ENCODE measurements around the gene CACNA1D. TPM values are rescaled to one million over a fixed set of nuclear protein-coding genes. Genes with fewer than 3 reads are reported as not detected.

Gene CACNA1D
- total and polyA plus RNA-seq, 9 of the 15 experiments (the other 6 are each of a cell fraction or from before 2014, with no cell fraction given): 0.29 TPM; not detected in 8

DNA sequence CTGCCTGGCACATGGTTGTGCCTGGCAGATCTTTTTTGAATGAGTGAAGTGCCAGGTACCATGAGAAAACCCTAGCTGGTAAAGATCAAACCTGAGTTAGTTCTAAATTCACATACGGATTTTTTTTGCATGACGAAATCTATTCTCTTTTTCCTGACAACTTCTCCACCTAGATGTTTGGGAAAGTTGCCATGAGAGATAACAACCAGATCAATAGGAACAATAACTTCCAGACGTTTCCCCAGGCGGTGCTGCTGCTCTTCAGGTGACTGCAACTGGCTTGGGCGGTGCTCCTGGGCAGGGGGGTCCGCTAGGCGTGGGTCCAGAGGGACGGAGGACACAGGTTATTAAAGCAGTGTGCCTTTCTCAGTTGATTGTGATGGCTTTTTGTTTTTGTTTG, 280.0 kb downstream of the CACNA1D start:
- Histone ChIP-seq H3K27ac (ENCODE audit: extremely low read depth, low read depth, low read length) (no peak overlapping the region), H3K9me3 (replicated peaks; ENCODE audit: control insufficient read depth, insufficient read depth, low read depth, low read length) (no peaks in the 10 kb centered on the region), H3K4me1 (replicated peaks in 1 of 2; ENCODE audit: control insufficient read depth in 2 of 2, insufficient read depth in 2 of 2, low read length in 2 of 2) (no peaks in the 10 kb centered on the region), H3K4me2 (ENCODE audit: insufficient read depth, low read length) (no peak overlapping the region), H2AFZ (ENCODE audit: low read depth, low read length) (no peak overlapping the region), H3K9ac (ENCODE audit: insufficient read depth in 1 of 2, low read depth in 2 of 2, low read length in 2 of 2) (no peak overlapping the region), H3K36me3 (ENCODE audit: control insufficient read depth, insufficient read depth, low read length) (no peaks in the 10 kb centered on the region), H3K27me3 (ENCODE audit: control insufficient read depth in 2 of 2, insufficient read depth in 2 of 2, low read length in 2 of 2) (peaks cover 0 to 35% of the 10 kb centered on the region in 2 experiments; a peak in 2 of 5 replicates), H3K9me1 (ENCODE audit: control insufficient read depth, insufficient read depth, low read length) (peaks cover 2% of the 10 kb centered on the region), H4K20me1 (replicated peaks; ENCODE audit: control insufficient read depth, insufficient read depth, low read length) (no peaks in the 10 kb centered on the region), H3K79me2 (ENCODE audit: control insufficient read depth, insufficient read depth, low read length) (no peaks in the 10 kb centered on the region), H3K4me3 (no peak overlapping the region)
- DNase-seq (ENCODE audit: extremely low read depth in 1 of 4, low spot score in 3 of 4): no peak
- BruUV-seq (replicated peaks): no TSS peak
- POLR2A ChIA-PET: no interaction called here
- WGBS (ENCODE audit: insufficient coverage, low coverage, missing lambda C conversion rate): 0% methylated on average over 8 of the region's 8 CpGs
- in situ Hi-C loops (cut with MboI): no loop called here
- TF ChIP-seq SAP30 (IDR thresholded peaks at IDR 0.05; ENCODE audit: borderline replicate concordance, insufficient read depth, low read depth, low read length, poor library complexity, severe bottlenecking) (no peak), MTA3 (IDR thresholded peaks at IDR 0.05; ENCODE audit: borderline replicate concordance) (no peak), E2F3 (CRISPR knock-in tag; IDR thresholded peaks at IDR 0.05) (no peak)
- TF ChIP-seq, protein P1, sequence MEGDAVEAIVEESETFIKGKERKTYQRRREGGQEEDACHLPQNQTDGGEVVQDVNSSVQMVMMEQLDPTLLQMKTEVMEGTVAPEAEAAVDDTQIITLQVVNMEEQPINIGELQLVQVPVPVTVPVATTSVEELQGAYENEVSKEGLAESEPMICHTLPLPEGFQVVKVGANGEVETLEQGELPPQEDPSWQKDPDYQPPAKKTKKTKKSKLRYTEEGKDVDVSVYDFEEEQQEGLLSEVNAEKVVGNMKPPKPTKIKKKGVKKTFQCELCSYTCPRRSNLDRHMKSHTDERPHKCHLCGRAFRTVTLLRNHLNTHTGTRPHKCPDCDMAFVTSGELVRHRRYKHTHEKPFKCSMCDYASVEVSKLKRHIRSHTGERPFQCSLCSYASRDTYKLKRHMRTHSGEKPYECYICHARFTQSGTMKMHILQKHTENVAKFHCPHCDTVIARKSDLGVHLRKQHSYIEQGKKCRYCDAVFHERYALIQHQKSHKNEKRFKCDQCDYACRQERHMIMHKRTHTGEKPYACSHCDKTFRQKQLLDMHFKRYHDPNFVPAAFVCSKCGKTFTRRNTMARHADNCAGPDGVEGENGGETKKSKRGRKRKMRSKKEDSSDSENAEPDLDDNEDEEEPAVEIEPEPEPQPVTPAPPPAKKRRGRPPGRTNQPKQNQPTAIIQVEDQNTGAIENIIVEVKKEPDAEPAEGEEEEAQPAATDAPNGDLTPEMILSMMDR (IDR thresholded peaks at IDR 0.05 in 2 of 3, conservative IDR thresholded peaks at IDR 0.05 in 1 of 3; ENCODE audit: insufficient read depth in 2 of 3, low read depth in 1 of 3, low read length in 3 of 3): no peak
- TF ChIP-seq, protein P2, sequence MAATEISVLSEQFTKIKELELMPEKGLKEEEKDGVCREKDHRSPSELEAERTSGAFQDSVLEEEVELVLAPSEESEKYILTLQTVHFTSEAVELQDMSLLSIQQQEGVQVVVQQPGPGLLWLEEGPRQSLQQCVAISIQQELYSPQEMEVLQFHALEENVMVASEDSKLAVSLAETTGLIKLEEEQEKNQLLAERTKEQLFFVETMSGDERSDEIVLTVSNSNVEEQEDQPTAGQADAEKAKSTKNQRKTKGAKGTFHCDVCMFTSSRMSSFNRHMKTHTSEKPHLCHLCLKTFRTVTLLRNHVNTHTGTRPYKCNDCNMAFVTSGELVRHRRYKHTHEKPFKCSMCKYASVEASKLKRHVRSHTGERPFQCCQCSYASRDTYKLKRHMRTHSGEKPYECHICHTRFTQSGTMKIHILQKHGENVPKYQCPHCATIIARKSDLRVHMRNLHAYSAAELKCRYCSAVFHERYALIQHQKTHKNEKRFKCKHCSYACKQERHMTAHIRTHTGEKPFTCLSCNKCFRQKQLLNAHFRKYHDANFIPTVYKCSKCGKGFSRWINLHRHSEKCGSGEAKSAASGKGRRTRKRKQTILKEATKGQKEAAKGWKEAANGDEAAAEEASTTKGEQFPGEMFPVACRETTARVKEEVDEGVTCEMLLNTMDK (IDR thresholded peaks at IDR 0.05; ENCODE audit: borderline replicate concordance, insufficient read depth, low read depth, low read length, poor library complexity, severe bottlenecking): no peak
- TF ChIP-seq, protein P3, sequence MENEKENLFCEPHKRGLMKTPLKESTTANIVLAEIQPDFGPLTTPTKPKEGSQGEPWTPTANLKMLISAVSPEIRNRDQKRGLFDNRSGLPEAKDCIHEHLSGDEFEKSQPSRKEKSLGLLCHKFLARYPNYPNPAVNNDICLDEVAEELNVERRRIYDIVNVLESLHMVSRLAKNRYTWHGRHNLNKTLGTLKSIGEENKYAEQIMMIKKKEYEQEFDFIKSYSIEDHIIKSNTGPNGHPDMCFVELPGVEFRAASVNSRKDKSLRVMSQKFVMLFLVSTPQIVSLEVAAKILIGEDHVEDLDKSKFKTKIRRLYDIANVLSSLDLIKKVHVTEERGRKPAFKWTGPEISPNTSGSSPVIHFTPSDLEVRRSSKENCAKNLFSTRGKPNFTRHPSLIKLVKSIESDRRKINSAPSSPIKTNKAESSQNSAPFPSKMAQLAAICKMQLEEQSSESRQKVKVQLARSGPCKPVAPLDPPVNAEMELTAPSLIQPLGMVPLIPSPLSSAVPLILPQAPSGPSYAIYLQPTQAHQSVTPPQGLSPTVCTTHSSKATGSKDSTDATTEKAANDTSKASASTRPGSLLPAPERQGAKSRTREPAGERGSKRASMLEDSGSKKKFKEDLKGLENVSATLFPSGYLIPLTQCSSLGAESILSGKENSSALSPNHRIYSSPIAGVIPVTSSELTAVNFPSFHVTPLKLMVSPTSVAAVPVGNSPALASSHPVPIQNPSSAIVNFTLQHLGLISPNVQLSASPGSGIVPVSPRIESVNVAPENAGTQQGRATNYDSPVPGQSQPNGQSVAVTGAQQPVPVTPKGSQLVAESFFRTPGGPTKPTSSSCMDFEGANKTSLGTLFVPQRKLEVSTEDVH (IDR thresholded peaks at IDR 0.05; ENCODE audit: low read depth, partially characterized antibody): no peak
- CTCF ChIA-PET (ENCODE audit: low intra/inter-chr PET ratio): no interaction called here
- no peak for FAIRE-seq
- no peak for ATAC-seq
- intact Hi-C loops (cut with micrococcal nuclease): no loop called here

All from K562 (cell line).